ENCODE results near the gene POLR2E. TPM values are rescaled to one million over a fixed set of nuclear protein-coding genes. Genes with fewer than 3 reads are reported as not detected.

The POLR2E gene
- total and polyA plus RNA-seq, 2 of the 13 experiments (the other 11 are each of a cell fraction or from before 2014, with no cell fraction given): 140 to 272 TPM

- H3K9ac ChIP-seq (ENCODE audit: insufficient read depth, low read depth, low read length): no peak overlapping the region
- CTCF ChIA-PET (ENCODE audit: low intra/inter-chr PET ratio, low total read pairs): no interaction called here
- DNase-seq (ENCODE audit: low spot score) (no peak), FAIRE-seq (no peak), ATAC-seq (peak; percentile 53)
- no peaks in the 10 kb centered on the region for H3K27me3 ChIP-seq (ENCODE audit: control insufficient read depth in 1 of 2, insufficient read depth in 2 of 2, low read length in 2 of 2)
- peaks cover 37% of the 10 kb centered on the region for H3K4me1 ChIP-seq (ENCODE audit: insufficient read depth, low read length)
- H3K27ac ChIP-seq (ENCODE audit: extremely low read length, insufficient read depth, low read length): peak overlapping the region; percentile 6
- in situ Hi-C loops (cut with HindIII; ENCODE audit: extremely low pct_ligation_motif_present, low pct_unique_long_range_greater_than_20kb): loop anchor here (5.0 kb wide), 1 partner anchor 37 kb away; the partner anchor contains the start of gene GPX4
- no peaks in the 10 kb centered on the region for H3K9me3 ChIP-seq (ENCODE audit: low read length)
- intact Hi-C loops (cut with micrococcal nuclease; ENCODE audit: unreplicated experiment): no loop called here
- no peak overlapping the region for H2AFZ ChIP-seq (ENCODE audit: low read length)
- no peaks in the 10 kb centered on the region for H3K36me3 ChIP-seq (replicated peaks in 1 of 2; ENCODE audit: control insufficient read depth in 1 of 2, insufficient read depth in 2 of 2, low read length in 2 of 2)
- WGBS (ENCODE audit: low lambda C conversion rate): 52% methylated on average over 43 of the region's 60 CpGs
- H3K4me2 ChIP-seq (ENCODE audit: low read depth, low read length): peak overlapping the region; percentile 86
- POLR2A ChIA-PET: interaction anchor here (0.6 to 2.7 kb wide), 10 partner anchors 11 to 43 kb away, joined by 3 to 10 read pairs (median 4); partner anchors contain the start of genes ABCA7 and RNU6-2
- peak overlapping the region in 2 of 3 experiments; percentile 33 to 78; a peak in 4 of 6 replicates for H3K4me3 ChIP-seq (replicated peaks in 1 of 3; ENCODE audit: insufficient read depth in 1 of 3, low read depth in 2 of 3, low read length in 3 of 3)
- BruUV-seq (replicated peaks): no TSS peak
- no peaks in the 10 kb centered on the region for H4K20me1 ChIP-seq (ENCODE audit: insufficient read depth, low read length)
- H3K79me2 ChIP-seq (ENCODE audit: insufficient read depth, low read length): no peaks in the 10 kb centered on the region
- peak; percentile 54 for TF ChIP-seq ZBTB7A (CRISPR knock-in tag; IDR thresholded peaks at IDR 0.05)
- peak; percentile 77; the same call in 1 of the 2 replicates for TF ChIP-seq LBX2 (CRISPR knock-in tag; IDR thresholded peaks at IDR 0.05; ENCODE audit: borderline replicate concordance)
- TF ChIP-seq ZNF333 (CRISPR knock-in tag; IDR thresholded peaks at IDR 0.05; ENCODE audit: borderline replicate concordance): peak; percentile 45; the same call in 1 of the 2 replicates
- 0 out of 2 replicates have a peak, but pooled peaks have one; percentile 21 for TF ChIP-seq ATF2 (CRISPR knock-in tag; IDR thresholded peaks at IDR 0.05)
- TF ChIP-seq RARA (CRISPR knock-in tag; IDR thresholded peaks at IDR 0.05): no peak; the same call in 1 of the 2 replicates
- TF ChIP-seq NFE2L2 (IDR thresholded peaks at IDR 0.05; ENCODE audit: low read length): no peak
- TF ChIP-seq GPBP1L1 (CRISPR knock-in tag; IDR thresholded peaks at IDR 0.05): no peak
- no peak for TF ChIP-seq NCOA2 (CRISPR knock-in tag; IDR thresholded peaks at IDR 0.05)
- peak; percentile 77 for TF ChIP-seq CTCF (CRISPR knock-in tag; IDR thresholded peaks at IDR 0.05)
- TF ChIP-seq ZBTB39 (CRISPR knock-in tag; IDR thresholded peaks at IDR 0.05): 0 out of 2 replicates have a peak, but pooled peaks have one; percentile 49
- TF ChIP-seq ZNF773 (CRISPR knock-in tag; IDR thresholded peaks at IDR 0.05; ENCODE audit: borderline replicate concordance): peak; percentile 77; the same call in 1 of the 2 replicates
- TF ChIP-seq THAP7 (CRISPR knock-in tag; IDR thresholded peaks at IDR 0.05): peak; percentile 6; the same call in 1 of the 2 replicates
- no peak for TF ChIP-seq ZNF430 (CRISPR knock-in tag; IDR thresholded peaks at IDR 0.05)
- 0 out of 2 replicates have a peak, but pooled peaks have one; percentile 22 for TF ChIP-seq ZNF331 (CRISPR knock-in tag; IDR thresholded peaks at IDR 0.05)
Observed at GRCh38 chr19:1064661-1065605, 30.2 kb downstream of the POLR2E start.
